ENCODE measurements around the gene MAP3K10.

MAP3K10 gene

DNA sequence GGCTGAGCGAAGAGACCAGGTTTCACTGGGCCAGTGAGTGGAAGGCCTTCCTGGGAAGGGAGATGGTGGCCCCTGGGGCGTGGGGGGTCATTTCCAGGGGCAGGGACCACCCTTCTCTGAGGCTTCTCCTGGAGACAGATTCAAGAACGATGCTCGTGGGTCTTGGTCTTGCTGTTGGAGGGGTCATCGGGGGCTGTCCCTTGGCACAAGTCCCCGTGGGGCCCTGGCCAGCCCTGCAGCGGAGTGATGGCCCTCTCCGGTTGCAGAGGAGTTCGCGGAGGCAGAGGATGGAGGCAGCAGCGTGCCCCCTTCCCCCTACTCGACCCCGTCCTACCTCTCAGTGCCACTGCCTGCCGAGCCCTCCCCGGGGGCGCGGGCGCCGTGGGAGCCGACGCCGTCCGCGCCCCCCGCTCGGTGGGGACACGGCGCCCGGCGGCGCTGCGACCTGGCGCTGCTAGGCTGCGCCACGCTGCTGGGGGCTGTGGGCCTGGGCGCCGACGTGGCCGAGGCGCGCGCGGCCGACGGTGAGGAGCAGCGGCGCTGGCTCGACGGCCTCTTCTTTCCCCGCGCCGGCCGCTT, 22.1 kb downstream of the MAP3K10 start:
- Histone ChIP-seq H3K27ac (ENCODE audit: extremely low read depth, low read depth, low read length) (no peak overlapping the region), H3K9me3 (ENCODE audit: control insufficient read depth, insufficient read depth, low read depth, low read length) (no peaks in the 10 kb centered on the region), H3K4me3 (ENCODE audit: low read depth, low read length) (no peak overlapping the region), H3K4me1 (ENCODE audit: control insufficient read depth, insufficient read depth, low read length) (peaks cover 11% of the 10 kb centered on the region), H3K36me3 (ENCODE audit: control insufficient read depth in 2 of 2, insufficient read depth in 1 of 2, low read length in 2 of 2) (peaks cover 35 to 36% of the 10 kb centered on the region in 2 experiments)
- CTCF ChIA-PET = interaction anchor here (0.7 kb wide), 1 partner anchor 74 kb away, joined by 3 read pairs; no protein-coding TSS in a partner anchor
- TF ChIP-seq ZNF555 (tag by site-specific recombination; conservative IDR thresholded peaks at IDR 0.05) (no peak), ZFP3 (tag by site-specific recombination; IDR thresholded peaks at IDR 0.05; ENCODE audit: low read depth) (peak; percentile 55; the same call in 1 of the 2 replicates)
- POLR2A ChIA-PET = no interaction called here

DNA sequence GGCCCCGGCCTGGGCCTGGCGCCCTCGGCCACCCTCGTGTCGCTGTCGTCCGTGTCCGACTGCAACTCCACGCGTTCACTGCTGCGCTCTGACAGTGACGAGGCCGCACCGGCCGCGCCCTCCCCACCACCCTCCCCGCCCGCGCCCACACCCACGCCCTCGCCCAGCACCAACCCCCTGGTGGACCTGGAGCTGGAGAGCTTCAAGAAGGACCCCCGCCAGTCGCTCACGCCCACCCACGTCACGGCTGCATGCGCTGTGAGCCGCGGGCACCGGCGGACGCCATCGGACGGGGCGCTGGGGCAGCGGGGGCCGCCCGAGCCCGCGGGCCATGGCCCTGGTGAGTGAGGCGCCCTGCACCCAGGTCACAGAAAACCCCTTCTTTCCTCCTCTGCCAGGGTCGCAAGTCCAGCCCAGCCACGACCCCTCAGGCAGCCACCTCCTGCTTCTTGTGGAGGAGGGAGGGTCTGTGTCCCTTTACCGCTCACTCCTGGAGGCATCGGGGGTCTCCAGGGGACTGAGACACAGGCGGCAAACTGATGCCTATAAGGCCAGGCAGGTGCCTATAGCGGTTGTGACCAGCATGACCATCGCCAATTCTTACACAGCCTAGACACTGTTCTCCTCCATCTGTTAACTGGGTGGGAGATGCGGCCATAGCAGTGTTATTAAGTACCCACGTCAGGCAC, 22.8 kb downstream of the MAP3K10 start:
- CTCF ChIA-PET = no interaction called here
- H3K4me1 ChIP-seq (ENCODE audit: control insufficient read depth, insufficient read depth, low read length) = peaks cover 6% of the 10 kb centered on the region
- H3K36me3 ChIP-seq (ENCODE audit: control insufficient read depth in 2 of 2, insufficient read depth in 1 of 2, low read length in 2 of 2) = peaks cover 29 to 30% of the 10 kb centered on the region in 2 experiments
- no peaks in the 10 kb centered on the region for H3K9me3 ChIP-seq (ENCODE audit: control insufficient read depth, insufficient read depth, low read depth, low read length)
- no peak overlapping the region for H3K27ac ChIP-seq (ENCODE audit: extremely low read depth, low read depth, low read length)
- TF ChIP-seq YY2 (tag by site-specific recombination; IDR thresholded peaks at IDR 0.05) = no peak
- no peak for TF ChIP-seq ZNF670 (tag by site-specific recombination; IDR thresholded peaks at IDR 0.05; ENCODE audit: low read depth)
- 0 out of 2 replicates have a peak, but pooled peaks have one; percentile 13 for TF ChIP-seq GLIS2 (tag by site-specific recombination; IDR thresholded peaks at IDR 0.05)
- TF ChIP-seq ZBTB1 (tag by site-specific recombination; IDR thresholded peaks at IDR 0.05) = no peak
- TF ChIP-seq KLF8 (tag by site-specific recombination; IDR thresholded peaks at IDR 0.05) = peak; percentile 53; the same call in 1 of the 2 replicates
- no peak for TF ChIP-seq ZNF302 (tag by site-specific recombination; IDR thresholded peaks at IDR 0.05; ENCODE audit: low read depth)
- POLR2A ChIA-PET = no interaction called here
- no peak overlapping the region for H3K4me3 ChIP-seq (ENCODE audit: low read depth, low read length)

DNA sequence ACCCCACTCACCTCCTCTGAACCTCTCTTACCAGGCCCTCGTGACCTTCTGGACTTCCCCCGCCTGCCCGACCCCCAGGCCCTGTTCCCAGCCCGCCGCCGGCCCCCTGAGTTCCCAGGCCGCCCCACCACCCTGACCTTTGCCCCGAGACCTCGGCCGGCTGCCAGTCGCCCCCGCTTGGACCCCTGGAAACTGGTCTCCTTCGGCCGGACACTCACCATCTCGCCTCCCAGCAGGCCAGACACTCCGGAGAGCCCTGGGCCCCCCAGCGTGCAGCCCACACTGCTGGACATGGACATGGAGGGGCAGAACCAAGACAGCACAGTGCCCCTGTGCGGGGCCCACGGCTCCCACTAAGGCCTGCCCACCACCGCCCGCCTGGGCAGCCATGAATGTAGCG, 23.7 kb downstream of the MAP3K10 start:
- peaks cover 14% of the 10 kb centered on the region for H3K4me1 ChIP-seq (ENCODE audit: control insufficient read depth, insufficient read depth, low read length)
- CTCF ChIA-PET = no interaction called here
- no peaks in the 10 kb centered on the region for H3K9me3 ChIP-seq (ENCODE audit: control insufficient read depth, insufficient read depth, low read depth, low read length)
- no peak overlapping the region for H3K27ac ChIP-seq (ENCODE audit: extremely low read depth, low read depth, low read length)
- TF ChIP-seq, protein P1, sequence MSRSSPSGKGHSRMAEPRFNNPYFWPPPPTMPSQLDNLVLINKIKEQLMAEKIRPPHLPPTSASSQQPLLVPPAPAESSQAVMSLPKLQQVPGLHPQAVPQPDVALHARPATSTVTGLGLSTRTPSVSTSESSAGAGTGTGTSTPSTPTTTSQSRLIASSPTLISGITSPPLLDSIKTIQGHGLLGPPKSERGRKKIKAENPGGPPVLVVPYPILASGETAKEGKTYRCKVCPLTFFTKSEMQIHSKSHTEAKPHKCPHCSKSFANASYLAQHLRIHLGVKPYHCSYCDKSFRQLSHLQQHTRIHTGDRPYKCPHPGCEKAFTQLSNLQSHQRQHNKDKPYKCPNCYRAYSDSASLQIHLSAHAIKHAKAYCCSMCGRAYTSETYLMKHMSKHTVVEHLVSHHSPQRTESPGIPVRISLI (tag by site-specific recombination; IDR thresholded peaks at IDR 0.05) = no peak
- no peak for TF ChIP-seq ZNF10 (tag by site-specific recombination; IDR thresholded peaks at IDR 0.05)
- no peak for TF ChIP-seq ZNF571 (tag by site-specific recombination; IDR thresholded peaks at IDR 0.05)
- peak; percentile 49 for TF ChIP-seq GLIS2 (tag by site-specific recombination; IDR thresholded peaks at IDR 0.05)
- TF ChIP-seq BCL11B (tag by site-specific recombination; IDR thresholded peaks at IDR 0.05; ENCODE audit: low read depth) = peak; percentile 62; the same call in 1 of the 2 replicates
- TF ChIP-seq ZBTB20 (tag by site-specific recombination; IDR thresholded peaks at IDR 0.05) = no peak
- no peak for TF ChIP-seq ZNF146 (tag by site-specific recombination; IDR thresholded peaks at IDR 0.05)
- TF ChIP-seq ZNF366 (tag by site-specific recombination; conservative IDR thresholded peaks at IDR 0.05) = no peak
- no peak for TF ChIP-seq ZNF623 (tag by site-specific recombination; IDR thresholded peaks at IDR 0.05)
- TF ChIP-seq, protein P2, sequence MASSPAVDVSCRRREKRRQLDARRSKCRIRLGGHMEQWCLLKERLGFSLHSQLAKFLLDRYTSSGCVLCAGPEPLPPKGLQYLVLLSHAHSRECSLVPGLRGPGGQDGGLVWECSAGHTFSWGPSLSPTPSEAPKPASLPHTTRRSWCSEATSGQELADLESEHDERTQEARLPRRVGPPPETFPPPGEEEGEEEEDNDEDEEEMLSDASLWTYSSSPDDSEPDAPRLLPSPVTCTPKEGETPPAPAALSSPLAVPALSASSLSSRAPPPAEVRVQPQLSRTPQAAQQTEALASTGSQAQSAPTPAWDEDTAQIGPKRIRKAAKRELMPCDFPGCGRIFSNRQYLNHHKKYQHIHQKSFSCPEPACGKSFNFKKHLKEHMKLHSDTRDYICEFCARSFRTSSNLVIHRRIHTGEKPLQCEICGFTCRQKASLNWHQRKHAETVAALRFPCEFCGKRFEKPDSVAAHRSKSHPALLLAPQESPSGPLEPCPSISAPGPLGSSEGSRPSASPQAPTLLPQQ (tag by site-specific recombination; IDR thresholded peaks at IDR 0.05) = peak; percentile 42; the same call in 1 of the 2 replicates
- POLR2A ChIA-PET = no interaction called here
- H3K36me3 ChIP-seq (ENCODE audit: control insufficient read depth in 2 of 2, insufficient read depth in 1 of 2, low read length in 2 of 2) = peaks cover 20 to 28% of the 10 kb centered on the region in 2 experiments
- H3K4me3 ChIP-seq (ENCODE audit: low read depth, low read length) = no peak overlapping the region
